WTC11 (cell line): ENCODE data around the gene PAOX.

Experiments used
- CTCF ChIP-seq: fragments of 200-600 bp; IDR thresholded peaks from 2 replicates; pipeline ENCODE4 v1.8.0; 2022; ENCODE audit warnings: antibody characterized with exemption
- ERG ChIP-seq: fragments of 250-450 bp; sonication (Bioruptor Pico); IDR thresholded peaks from 2 replicates; pipeline ENCODE4 v1.8.0; 2021; ENCODE audit warnings: mild to moderate bottlenecking
- HMGXB4 ChIP-seq: sonication (generic); formaldehyde crosslinking; IDR thresholded peaks from 2 replicates; pipeline ENCODE4 v1.8.1; 2023; ENCODE audit warnings: mild to moderate bottlenecking, moderate library complexity, missing genetic modification reagents
- PRRX2 ChIP-seq: fragments of 250-450 bp; sonication (Bioruptor Pico); IDR thresholded peaks from 2 replicates; pipeline ENCODE4 v1.8.0; 2021; ENCODE audit warnings: mild to moderate bottlenecking
- TEAD1 ChIP-seq: sonication (generic); formaldehyde crosslinking; IDR thresholded peaks from 2 replicates; pipeline ENCODE4 v1.8.0; 2022; ENCODE audit warnings: mild to moderate bottlenecking, missing genetic modification reagents
- ZNF121 ChIP-seq: sonication (generic); formaldehyde crosslinking; IDR thresholded peaks from 2 replicates; pipeline ENCODE4 v1.8.0; 2023; ENCODE audit warnings: missing genetic modification reagents
- ZNF512 ChIP-seq: sonication (generic); formaldehyde crosslinking; IDR thresholded peaks from 2 replicates; pipeline ENCODE4 v1.8.1; 2022; ENCODE audit warnings: missing genetic modification reagents, borderline replicate concordance

- no peak for TF ChIP-seq CTCF
- no peak for TF ChIP-seq ERG (CRISPR knock-in tag)
- TF ChIP-seq ZNF121: no peak
- TF ChIP-seq PRRX2: no peak
- TF ChIP-seq TEAD1 (CRISPR knock-in tag): no peak
- no peak for TF ChIP-seq ZNF512 (CRISPR knock-in tag)
- no peak for TF ChIP-seq HMGXB4 (CRISPR knock-in tag)
Observed at GRCh38 chr10:133361227-133361626, 17.8 kb upstream of the PAOX start.
